Lower leg skin (tissue), 3 donors: ENCODE measurements around the gene NRXN2.

ENCODE experiments used
- CTCF ChIP-seq, 3 donors: fragments of 450-650 bp; IDR thresholded peaks; one replicate each; pipeline ENCODE4 v1.5.1; 2016; ENCODE audit warnings: antibody characterized with exemption in 3 of 3, mild to moderate bottlenecking in 3 of 3, moderate library complexity in 2 of 3
- POLR2A ChIP-seq, 2 donors: fragments of 450-650 bp; IDR thresholded peaks; one replicate each; pipeline ENCODE4 v1.6.1; 2016 to 2017; ENCODE audit warnings: antibody characterized with exemption in 2 of 2, mild to moderate bottlenecking in 1 of 2, moderate library complexity in 1 of 2

GRCh38 chr11:64608046-64608445 lies 115.0 kb downstream of the NRXN2 start:
- no peak for TF ChIP-seq CTCF (IDR thresholded peaks at IDR 0.05)
- TF ChIP-seq POLR2A (IDR thresholded peaks at IDR 0.05), result no peak
